ENCODE data around the gene POLR3GL.
"Not testable (repeated sequence)": the region's sequence is repeated elsewhere in the genome, so short reads cannot be mapped to it uniquely, and the experiment has no call there.

Gene POLR3GL

DNA sequence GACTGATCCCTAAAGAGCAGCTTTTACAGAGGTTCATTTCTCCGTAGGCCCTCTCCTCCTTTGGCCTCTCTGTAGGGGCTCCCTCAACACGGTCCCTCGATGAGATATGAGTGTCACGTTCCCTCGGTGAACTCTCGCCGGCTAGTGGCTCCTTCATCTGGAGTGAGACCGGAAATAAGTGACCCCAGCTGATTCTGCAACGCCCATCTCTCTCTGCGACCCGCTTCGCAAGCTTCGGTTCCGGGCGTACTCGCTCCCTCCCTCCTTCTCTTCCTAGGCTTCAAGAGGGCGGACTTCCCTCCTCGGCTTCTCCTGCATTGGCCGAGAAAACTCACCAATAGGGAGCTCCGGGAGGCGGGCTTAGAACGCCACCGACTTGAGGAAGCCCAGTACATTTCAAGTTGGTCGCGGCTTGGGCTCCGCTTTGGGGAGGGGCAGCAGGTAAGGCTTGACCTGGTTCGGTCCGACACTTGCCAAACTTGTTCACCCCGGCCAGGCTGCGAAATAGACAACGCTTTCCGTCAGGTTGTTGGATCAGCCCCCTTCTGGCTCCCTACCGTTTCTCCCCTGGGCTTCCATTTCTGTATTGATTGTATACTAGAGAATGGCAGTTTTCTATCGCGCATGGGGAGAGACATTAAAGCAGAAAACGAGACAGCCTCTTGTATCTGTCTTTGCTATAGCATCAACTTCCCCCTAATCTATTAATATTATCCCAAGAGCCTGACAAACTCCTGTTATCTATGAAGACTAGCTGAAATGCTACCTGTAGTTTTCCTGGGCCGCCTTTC is at the start of gene POLR3GL, which contains the start of gene ANKRD34A:
Gene POLR3GL, plus strand, starts transcription at position 363 of the 791 bp plus-strand sequence. CDS start 10,176 bp downstream, outside the sequence.
Gene ANKRD34A, minus strand, starts transcription at position 248 of the 791 bp plus-strand sequence. CDS start 2,816 bp downstream, outside the sequence.
- peak; percentile 82 to 93 for DNase-seq (ENCODE audit: low read depth in 2 of 2)

- DNase-seq (ENCODE audit: low read depth in 2 of 2): no peak
These were observed 47.7 kb upstream of the POLR3GL start for GRCh38 chr1:145916745-145917144.

- DNase-seq (ENCODE audit: low read depth in 2 of 2): no peak
These were observed 46.9 kb upstream of the POLR3GL start for GRCh38 chr1:145917595-145917994.

- DNase-seq (ENCODE audit: low read depth in 2 of 2): peak; percentile 84 to 92
These were observed 46.1 kb upstream of the POLR3GL start, which contains the start of gene PEX11B for GRCh38 chr1:145918144-145918991. Gene PEX11B (minus strand): TSS chr1:145918717. CDS start chr1:145918688, 29 bp downstream.

DNA sequence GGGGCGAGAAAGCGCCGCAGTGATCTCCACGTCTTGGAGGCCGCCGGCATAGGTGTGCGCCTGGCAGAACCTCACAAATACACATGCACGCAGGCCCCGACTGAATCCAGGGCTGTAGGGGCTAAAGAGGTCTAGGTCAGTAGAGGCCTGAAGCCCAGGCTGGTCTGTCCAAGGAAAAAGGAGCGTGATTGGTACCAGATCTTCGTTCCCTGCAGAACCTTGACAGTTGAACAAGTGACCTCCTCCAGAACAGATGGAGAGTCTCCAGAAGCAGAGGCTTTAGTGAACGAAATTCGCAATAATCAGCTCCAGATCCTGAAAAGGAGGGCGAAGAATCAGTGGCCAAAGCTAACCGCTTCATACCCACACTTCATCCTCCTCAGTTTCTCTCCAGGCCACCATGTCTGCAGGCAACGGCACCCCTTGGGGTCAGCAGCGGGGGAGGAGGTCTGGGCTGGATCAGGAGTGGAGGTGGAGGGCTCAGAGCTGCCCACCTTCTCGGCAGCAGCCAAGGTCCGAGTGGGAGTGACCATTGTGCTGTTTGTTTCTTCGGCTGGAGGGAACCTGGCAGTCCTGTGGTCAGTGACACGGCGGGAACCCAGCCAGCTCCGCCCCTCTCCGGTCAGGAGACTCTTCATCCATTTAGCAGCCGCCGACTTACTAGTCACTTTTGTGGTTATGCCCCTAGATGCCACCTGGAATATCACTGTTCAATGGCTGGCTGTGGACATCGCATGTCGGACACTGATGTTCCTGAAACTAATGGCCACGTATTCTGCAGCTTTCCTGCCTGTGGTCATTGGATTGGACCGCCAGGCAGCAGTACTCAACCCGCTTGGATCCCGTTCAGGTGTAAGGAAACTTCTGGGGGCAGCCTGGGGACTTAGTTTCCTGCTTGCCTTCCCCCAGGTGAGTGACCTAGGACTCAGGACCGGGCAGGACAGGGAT is 45.2 kb upstream of the POLR3GL start:
- no peak for DNase-seq (ENCODE audit: low read depth in 2 of 2)

- not testable (repeated sequence) for DNase-seq (ENCODE audit: low read depth in 2 of 2)
These were observed 44.2 kb upstream of the POLR3GL start for GRCh38 chr1:145920297-145920696.

DNA sequence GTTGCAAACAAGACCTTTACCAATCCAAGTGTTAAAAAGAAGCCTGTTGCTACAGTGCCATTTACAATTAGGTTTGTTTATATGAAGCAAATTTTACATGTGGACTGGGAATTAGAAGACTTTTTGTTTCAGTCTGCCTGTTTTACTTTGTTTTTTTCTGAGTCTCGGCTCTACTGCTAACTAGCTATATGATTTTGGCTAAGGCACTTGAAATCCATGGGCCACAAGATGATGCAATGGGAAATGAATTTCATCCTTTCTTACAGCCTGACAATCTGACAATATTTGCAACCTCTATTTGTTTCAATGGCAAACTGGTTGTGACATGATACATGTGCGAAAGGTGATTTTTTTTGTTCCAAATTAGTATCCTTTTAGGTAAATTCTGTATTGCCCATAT is 42.2 kb upstream of the POLR3GL start:
- no peak for DNase-seq (ENCODE audit: low read depth in 2 of 2)

DNA sequence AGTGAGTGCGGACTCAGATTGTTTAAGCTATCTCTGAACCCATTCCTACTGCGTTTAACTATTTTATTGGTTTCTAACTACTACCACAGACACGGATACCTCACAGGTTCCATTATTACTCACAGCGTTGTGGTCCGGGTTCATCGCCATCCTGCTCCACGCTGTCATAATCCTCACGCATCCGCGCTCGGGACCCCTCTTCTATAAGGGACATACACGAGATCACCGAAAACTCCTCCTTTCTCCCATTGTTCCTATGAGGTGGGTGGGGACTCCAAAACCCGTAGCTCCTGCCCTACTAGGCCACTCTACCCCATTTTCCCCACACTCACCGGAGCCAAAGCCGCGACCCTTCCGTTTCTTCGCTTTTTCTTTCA is 37.8 kb upstream of the POLR3GL start:
- peak in 1 of 2 experiments; percentile 35 for DNase-seq (ENCODE audit: low read depth in 2 of 2)

GRCh38 chr1:145927063-145927886 is 37.2 kb upstream of the POLR3GL start, which contains the start of gene RBM8A:
Gene RBM8A (minus strand): TSS chr1:145927484. CDS start chr1:145927426, 58 bp downstream.
- DNase-seq (ENCODE audit: low read depth in 2 of 2): peak; percentile 88 to 91

GRCh38 chr1:145927916-145928643 is 36.4 kb upstream of the POLR3GL start:
- DNase-seq (ENCODE audit: low read depth in 2 of 2): no peak

- not testable (repeated sequence) for DNase-seq (ENCODE audit: low read depth in 2 of 2)
These were observed 31.9 kb upstream of the POLR3GL start for GRCh38 chr1:145932522-145933009.

DNA sequence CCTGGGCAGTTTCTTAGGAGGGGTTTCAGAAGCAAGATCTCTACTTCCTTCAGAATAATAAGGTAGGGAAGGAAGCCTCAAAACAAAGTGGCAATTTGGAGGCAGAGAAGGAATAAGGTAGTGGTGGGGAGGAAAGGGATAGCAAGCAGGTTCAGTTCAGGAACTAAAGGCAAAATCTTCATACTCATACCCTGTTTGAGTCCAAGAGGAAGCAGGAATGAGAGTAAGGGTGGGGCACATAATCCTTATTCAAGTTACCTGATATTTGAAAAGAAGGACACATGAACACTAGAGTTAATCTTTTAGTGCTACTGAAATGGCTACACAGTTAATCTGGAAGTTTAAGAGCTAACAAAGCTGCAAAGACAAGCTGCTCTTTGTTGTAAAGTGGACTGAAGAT is 28.8 kb upstream of the POLR3GL start:
- DNase-seq (ENCODE audit: low read depth in 2 of 2): no peak

- DNase-seq (ENCODE audit: low read depth in 2 of 2): no peak
These were observed 28.2 kb upstream of the POLR3GL start for GRCh38 chr1:145936247-145936646.

DNA sequence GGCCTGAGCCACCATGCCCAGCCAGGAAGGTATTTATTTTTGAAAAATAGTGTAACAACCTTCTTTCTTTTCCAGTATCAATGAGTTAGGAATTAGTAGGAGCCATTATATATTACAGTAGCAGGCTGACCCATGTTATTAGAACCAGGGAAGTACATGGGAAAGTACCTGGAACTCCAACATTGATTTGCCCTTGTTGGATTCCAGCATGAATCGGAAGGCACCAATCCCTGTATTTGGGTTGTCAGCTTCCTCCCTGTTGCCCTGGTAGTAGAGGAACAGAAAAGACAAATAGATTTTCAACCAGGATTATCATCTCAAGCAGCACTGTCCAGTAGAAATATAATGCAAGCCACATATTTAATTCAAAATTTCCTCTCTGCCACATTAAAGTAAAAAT is 27.1 kb upstream of the POLR3GL start:
- DNase-seq (ENCODE audit: low read depth in 2 of 2): no peak

- DNase-seq (ENCODE audit: low read depth in 2 of 2): no peak
These were observed 22.1 kb upstream of the POLR3GL start for GRCh38 chr1:145942405-145942804.

DNA sequence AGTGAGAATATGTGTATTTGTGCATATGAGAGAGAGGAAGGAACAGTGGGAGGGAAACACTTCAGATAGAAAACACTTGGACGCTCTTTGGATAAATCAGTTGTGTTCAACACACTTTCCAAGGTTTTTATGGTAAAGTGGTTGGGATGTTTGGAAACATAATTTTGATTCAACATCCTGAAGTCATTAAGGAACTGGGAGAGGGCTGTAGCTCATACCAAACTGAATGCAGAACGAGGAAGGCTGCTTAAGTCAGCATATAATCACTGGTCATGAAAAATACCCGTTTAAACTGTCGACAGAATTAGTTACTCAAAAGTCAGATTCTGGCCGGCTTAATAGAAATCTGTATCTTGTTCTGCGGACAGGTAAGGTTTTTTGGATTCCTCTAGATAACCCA is 21.6 kb upstream of the POLR3GL start:
- DNase-seq (ENCODE audit: low read depth in 2 of 2): no peak

- no peak for DNase-seq (ENCODE audit: low read depth in 2 of 2)
These were observed 20.0 kb upstream of the POLR3GL start for GRCh38 chr1:145944532-145944931.

- no peak for DNase-seq (ENCODE audit: low read depth in 2 of 2)
These were observed 18.0 kb upstream of the POLR3GL start for GRCh38 chr1:145946477-145946986.

- DNase-seq (ENCODE audit: low read depth in 2 of 2): no peak
These were observed 16.9 kb upstream of the POLR3GL start for GRCh38 chr1:145947551-145947950.

All from stimulated activated CD4-positive, alpha-beta T cell treated with anti-CD3 and anti-CD28 coated beads, Interleukin-12 subunit alpha, Interleukin-12 subunit beta, amount 100 ng/mL, for 24 hours (primary cell).